ENCODE data around the gene TMEM107.

- TF ChIP-seq CTCF (IDR thresholded peaks at IDR 0.05; ENCODE audit: insufficient read depth, low read length, poor library complexity, severe bottlenecking), result no peak
- TF ChIP-seq EZH2phosphoT487 (conservative IDR thresholded peaks at IDR 0.05; ENCODE audit: low read length), result no peak
These were observed 42.8 kb downstream of the TMEM107 start for GRCh38 chr17:8133399-8133798.
